HepG2 (cell line): ENCODE measurements around the gene SACS. TPM values are rescaled to one million over a fixed set of nuclear protein-coding genes. Genes with fewer than 3 reads are reported as not detected.

Source experiments
- ATAC-seq: fragments of 200-7000 bp; cut with Tn5 transposase; 3 replicates; pipeline ENCODE4 v1.9.1; 2020; ENCODE audit warnings: mild to moderate bottlenecking, moderate library complexity
- BruUV-seq: library from RNA; stranded (reverse); fragments of 400-500 nt; replicated peaks from 2 replicates; lab custom pipeline; 2021; lab: Mats Ljungman, UMichigan
- CTCF ChIA-PET: fragments of 300-600 bp; formaldehyde crosslinking; extraction: SDS; loops from one replicate; lab custom pipeline; 2021; ENCODE audit warnings: low total read pairs, inconsistent platforms, low intra/inter-chr PET ratio; lab: Yijun Ruan, JAX
- POLR2A ChIA-PET: fragments of 350-600 bp; sonication (Branson Sonifier 250); formaldehyde crosslinking; loops from one replicate; lab custom pipeline; 2020; ENCODE audit warnings: antibody characterized with exemption, inconsistent platforms; lab: Yijun Ruan, JAX
- DNase-seq: peaks from one replicate; pipeline ENCODE4 v3.0.0-alpha.2; 2015; ENCODE audit warnings: low spot score
- FAIRE-seq: peaks from 3 replicates; lab custom pipeline; 2011; peaks lifted over from hg19 to GRCh38; lab: Jason Lieb, UNC
- H2AFZ ChIP-seq: one replicate; pipeline ENCODE4 v1.6.1; 2011; ENCODE audit warnings: low read length, inconsistent platforms
- H3K27ac ChIP-seq: fragments of 300-600 bp; 3 replicates; pipeline ENCODE4 v1.8.0; 2011; ENCODE audit warnings: mixed run types, mild to moderate bottlenecking, mixed read lengths, low read length, inconsistent platforms; ENCODE audit not compliant: insufficient read depth; ENCODE audit errors: extremely low read length
- H3K27me3 ChIP-seq, 2 experiments: fragments of 200-600 bp in 1 of 2; 2 replicates in 1 of 2; 3 replicates in 1 of 2; pipeline versions ENCODE4 v1.6.0 to v1.8.0; 2011; ENCODE audit warnings: low read length in 2 of 2, mild to moderate bottlenecking in 2 of 2, moderate library complexity in 2 of 2, inconsistent platforms in 1 of 2; ENCODE audit not compliant: insufficient read depth in 2 of 2, control insufficient read depth in 1 of 2
- H3K36me3 ChIP-seq, 2 experiments: fragments of 200-600 bp in 1 of 2; replicated peaks in 1 of 2; 2 replicates in 1 of 2; 3 replicates in 1 of 2; pipeline versions ENCODE4 v1.5.1 to v1.8.0; 2011; ENCODE audit warnings: low read length in 2 of 2, inconsistent platforms in 1 of 2; ENCODE audit not compliant: insufficient read depth in 2 of 2, control insufficient read depth in 1 of 2
- H3K4me1 ChIP-seq: 2 replicates; pipeline ENCODE4 v1.5.1; 2012; ENCODE audit warnings: low read length, inconsistent platforms; ENCODE audit not compliant: insufficient read depth
- H3K4me2 ChIP-seq: 2 replicates; pipeline ENCODE4 v1.6.0; 2011; ENCODE audit warnings: low read depth, low read length, inconsistent platforms
- H3K4me3 ChIP-seq, 3 experiments: fragments of 200-600 bp in 1 of 3; sonication (generic), shearing (Covaris generic) in 1 of 3; replicated peaks in 1 of 3; 2 replicates each; pipeline ENCODE4 v1.5.1; 2011 to 2016; ENCODE audit warnings: low read length in 3 of 3, inconsistent platforms in 2 of 3, low read depth in 2 of 3, mild to moderate bottlenecking in 2 of 3, control low read depth in 1 of 3, mixed read lengths in 1 of 3; ENCODE audit not compliant: insufficient read depth in 1 of 3
- H3K79me2 ChIP-seq: one replicate; pipeline ENCODE4 v1.6.1; 2011; ENCODE audit warnings: low read length, inconsistent platforms; ENCODE audit not compliant: insufficient read depth
- H3K9ac ChIP-seq: 2 replicates; pipeline ENCODE4 v1.6.0; 2011; ENCODE audit warnings: mild to moderate bottlenecking, low read depth, low read length, inconsistent platforms; ENCODE audit not compliant: insufficient read depth
- H3K9me3 ChIP-seq: 2 replicates; pipeline ENCODE4 v1.5.1; 2012; ENCODE audit warnings: mild to moderate bottlenecking, low read length
- H4K20me1 ChIP-seq: 2 replicates; pipeline ENCODE4 v1.6.0; 2011; ENCODE audit warnings: inconsistent platforms, mild to moderate bottlenecking, low read length, moderate library complexity; ENCODE audit not compliant: insufficient read depth
- CEBPB ChIP-seq: IDR thresholded peaks from 2 replicates; pipeline ENCODE4 v1.6.1; 2011; ENCODE audit warnings: low read depth, low read length, improper control_type of control experiment, borderline replicate concordance
- CHCHD3 ChIP-seq: sonication (generic); formaldehyde crosslinking; IDR thresholded peaks from 2 replicates; pipeline ENCODE4 v1.8.0; 2022; ENCODE audit warnings: mild to moderate bottlenecking, missing genetic modification reagents, moderate library complexity
- DPF2 ChIP-seq: sonication (generic); formaldehyde crosslinking; IDR thresholded peaks from 2 replicates; pipeline ENCODE4 v1.4.0; 2020; ENCODE audit warnings: mild to moderate bottlenecking, low read depth, missing genetic modification reagents, borderline replicate concordance
- ERF ChIP-seq: IDR thresholded peaks from 2 replicates; pipeline ENCODE4 v1.6.1; 2018; ENCODE audit warnings: missing biosample characterization, missing genetic modification reagents
- FOXA1 ChIP-seq, 2 experiments: fragments of 450-650 bp in 1 of 2; sonication (generic) in 1 of 2; formaldehyde crosslinking in 1 of 2; IDR thresholded peaks; 2 replicates each; pipeline versions ENCODE4 v1.4.0 to v1.6.1; 2016 to 2020; ENCODE audit warnings: missing genetic modification reagents in 1 of 2
- HNRNPK ChIP-seq: fragments of 200-400 bp; formaldehyde crosslinking; IDR thresholded peaks from 2 replicates; pipeline ENCODE4 v1.6.1; 2018; ENCODE audit warnings: low read length, low read depth, moderate library complexity, mild to moderate bottlenecking; ENCODE audit not compliant: poor library complexity, severe bottlenecking
- JUNB ChIP-seq: sonication (generic); formaldehyde crosslinking; IDR thresholded peaks from 2 replicates; pipeline ENCODE4 v1.8.0; 2022; ENCODE audit warnings: missing genetic modification reagents, mild to moderate bottlenecking, borderline replicate concordance
- MNT ChIP-seq: fragments of 450-650 bp; IDR thresholded peaks from 2 replicates; pipeline ENCODE4 v1.6.1; 2016
- MXD3 ChIP-seq: IDR thresholded peaks from 2 replicates; pipeline ENCODE4 v1.6.1; 2016; ENCODE audit warnings: mild to moderate bottlenecking, missing biosample characterization, missing genetic modification reagents
- NFIC ChIP-seq: IDR thresholded peaks from 2 replicates; pipeline ENCODE4 v1.6.1; 2012; ENCODE audit warnings: mild to moderate bottlenecking, low read length, inconsistent platforms
- SIX4 ChIP-seq: sonication (generic); formaldehyde crosslinking; IDR thresholded peaks from 2 replicates; pipeline ENCODE4 v1.4.0; 2020; ENCODE audit warnings: missing genetic modification reagents
- SMAD3 ChIP-seq: sonication (generic); formaldehyde crosslinking; IDR thresholded peaks from 2 replicates; pipeline ENCODE4 v1.4.0; 2020; ENCODE audit warnings: missing genetic modification reagents
- SUZ12 ChIP-seq: fragments of 150-350 bp; IDR thresholded peaks from 2 replicates; pipeline ENCODE4 v1.6.1; 2014; ENCODE audit warnings: low read depth, low read length
- TFAP4 ChIP-seq: sonication (generic); IDR thresholded peaks from 2 replicates; pipeline ENCODE4 v1.6.1; 2016; ENCODE audit warnings: low read depth, borderline replicate concordance
- ZFP36 ChIP-seq: fragments of 150-350 bp; IDR thresholded peaks from 2 replicates; pipeline ENCODE4 v1.6.1; 2018; ENCODE audit warnings: borderline replicate concordance, low read length, low read depth; ENCODE audit not compliant: partially characterized antibody
- WGBS: methylation state at CpG from one replicate; pipeline ENCODE4 v1.1.6; 2017; ENCODE audit warnings: low lambda C conversion rate; 5-methylcytosine and 5-hydroxymethylcytosine counted together
- in situ Hi-C: cut with HindIII; loops from 2 replicates; pipeline ENCODE4 v1.10.0; 2017; ENCODE audit warnings: low pct_unique_long_range_greater_than_20kb; ENCODE audit not compliant: extremely low pct_ligation_motif_present
- intact Hi-C: fragments of 100-400 bp; cut with micrococcal nuclease; formaldehyde crosslinking; loops from one replicate; pipeline ENCODE4 v1.10.0; 2022; ENCODE audit not compliant: unreplicated experiment
- polyA plus RNA-seq, 8 experiments: library from polyadenylated mRNA; depleted of rRNA in 3 of 8; stranded (reverse) in 7 of 8; unstranded in 1 of 8; fragments of >200 nt; fragmentation: Illumina TruSeq in 4 of 8; extraction: Trizol in 4 of 8; gene quantifications; 2 replicates each; pipeline versions ENCODE4 v1.2.1 to v1.2.3, GENCODE V29; 2011 to 2016; ENCODE audit warnings: low read depth in 4 of 8, missing spikeins in 1 of 8, mixed read lengths in 1 of 8; ENCODE audit not compliant: insufficient read depth in 1 of 8
- total RNA-seq, 5 experiments: library from RNA; depleted of rRNA; stranded (reverse); fragments of >200 nt; fragmentation: Illumina TruSeq; extraction: Trizol; gene quantifications; 2 replicates each; pipeline ENCODE4 v1.2.3, GENCODE V29; 2016; ENCODE audit warnings: low read depth in 1 of 5

Gene SACS
- total and polyA plus RNA-seq, 2 of the 13 experiments (the other 11 are each of a cell fraction or from before 2014, with no cell fraction given): 4.0 to 15.7 TPM

GRCh38 chr13:23279321-23279720 is 154.2 kb downstream of the SACS start:
- H3K27me3 ChIP-seq: peaks cover 0 to 3% of the 10 kb centered on the region in 2 experiments; a peak in 2 of 5 replicates
- TF ChIP-seq ZFP36: no peak
- no peak for TF ChIP-seq FOXA1 (IDR thresholded peaks at IDR 0.05)
- TF ChIP-seq FOXA1 (CRISPR knock-in tag; IDR thresholded peaks at IDR 0.05): no peak
- no peak for TF ChIP-seq MXD3
- TF ChIP-seq SIX4 (CRISPR knock-in tag): no peak
- no peak for TF ChIP-seq JUNB (CRISPR knock-in tag)
- no peak for TF ChIP-seq ERF
- no peak for TF ChIP-seq DPF2 (CRISPR knock-in tag)
- no peak for TF ChIP-seq HNRNPK
- TF ChIP-seq TFAP4: no peak
- TF ChIP-seq CHCHD3 (CRISPR knock-in tag): no peak
- TF ChIP-seq SUZ12: no peak
- no peak for TF ChIP-seq SMAD3 (CRISPR knock-in tag)
- no peak for TF ChIP-seq MNT
- TF ChIP-seq NFIC: no peak
- no peak for TF ChIP-seq CEBPB
- no peaks in the 10 kb centered on the region for H3K36me3 ChIP-seq
- H3K27ac ChIP-seq: no peak overlapping the region
- BruUV-seq: no TSS peak
- H2AFZ ChIP-seq: no peak overlapping the region
- intact Hi-C loops (no loop called here), in situ Hi-C loops (no loop called here)
- H3K9me3 ChIP-seq: no peaks in the 10 kb centered on the region
- WGBS: 0% methylated on average over 5 of the region's 5 CpGs
- ATAC-seq (no peak), DNase-seq (no peak), FAIRE-seq (no peak)
- H3K4me1 ChIP-seq: no peaks in the 10 kb centered on the region
- no peaks in the 10 kb centered on the region for H3K79me2 ChIP-seq
- H3K9ac ChIP-seq: no peak overlapping the region
- no peak overlapping the region for H3K4me3 ChIP-seq
- no peaks in the 10 kb centered on the region for H4K20me1 ChIP-seq
- no peak overlapping the region for H3K4me2 ChIP-seq
- ChIA-PET POLR2A (no interaction called here), CTCF (no interaction called here)

Other genes starting within 250 kb of the SACS start
- gene TNFRSF19, start 136.7 kb upstream of the SACS start, total RNA-seq (2016; rRNA removed; fragmentation: Illumina TruSeq; extraction: Trizol): 47.7 and 77.7 TPM in 2 replicates
- 38.9 and 75.3 TPM in 2 replicates for gene TNFRSF19, start 136.7 kb upstream of the SACS start, polyA plus RNA-seq (2011; rRNA removed)